ENCODE measurements around the gene RBFOX2. TPM values are rescaled to one million over a fixed set of nuclear protein-coding genes. Genes with fewer than 3 reads are reported as not detected.

RBFOX2 gene
- total RNA-seq, 1 donor from 2014 or later = 147 TPM

DNA sequence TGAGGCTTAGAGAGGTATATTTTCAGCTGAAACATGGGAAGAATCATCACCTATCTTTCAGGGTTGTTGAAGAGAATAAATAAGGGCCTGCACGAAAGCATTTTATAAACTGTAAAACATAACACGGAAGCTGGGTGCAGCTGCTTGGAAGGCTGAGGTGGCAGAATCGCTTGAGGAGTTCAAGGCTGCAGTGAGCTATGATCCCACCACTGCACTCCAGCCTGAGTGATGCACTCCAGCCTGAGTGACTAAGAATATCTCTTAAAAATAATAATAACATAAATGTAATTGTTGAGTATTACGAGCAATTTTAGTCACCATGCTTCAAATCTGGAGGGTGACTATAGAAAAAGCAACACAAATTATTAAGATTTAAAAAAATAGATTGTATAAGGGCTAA is 16.3 kb downstream of the RBFOX2 start:
- DNase-seq (ENCODE audit: low spot score) = no peak
- peak overlapping the region; percentile 19 for H3K27ac Mint-ChIP-seq (ENCODE audit: unreplicated experiment)
- no peak overlapping the region for H3K4me3 Mint-ChIP-seq (ENCODE audit: unreplicated experiment)
- H3K9me3 Mint-ChIP-seq (ENCODE audit: low read depth) = no peaks in the 10 kb centered on the region
- no peaks in the 10 kb centered on the region for H3K36me3 Mint-ChIP-seq (ENCODE audit: low read depth)
- H3K27me3 Mint-ChIP-seq (ENCODE audit: low read depth) = no peaks in the 10 kb centered on the region
- TF ChIP-seq, protein P1, sequence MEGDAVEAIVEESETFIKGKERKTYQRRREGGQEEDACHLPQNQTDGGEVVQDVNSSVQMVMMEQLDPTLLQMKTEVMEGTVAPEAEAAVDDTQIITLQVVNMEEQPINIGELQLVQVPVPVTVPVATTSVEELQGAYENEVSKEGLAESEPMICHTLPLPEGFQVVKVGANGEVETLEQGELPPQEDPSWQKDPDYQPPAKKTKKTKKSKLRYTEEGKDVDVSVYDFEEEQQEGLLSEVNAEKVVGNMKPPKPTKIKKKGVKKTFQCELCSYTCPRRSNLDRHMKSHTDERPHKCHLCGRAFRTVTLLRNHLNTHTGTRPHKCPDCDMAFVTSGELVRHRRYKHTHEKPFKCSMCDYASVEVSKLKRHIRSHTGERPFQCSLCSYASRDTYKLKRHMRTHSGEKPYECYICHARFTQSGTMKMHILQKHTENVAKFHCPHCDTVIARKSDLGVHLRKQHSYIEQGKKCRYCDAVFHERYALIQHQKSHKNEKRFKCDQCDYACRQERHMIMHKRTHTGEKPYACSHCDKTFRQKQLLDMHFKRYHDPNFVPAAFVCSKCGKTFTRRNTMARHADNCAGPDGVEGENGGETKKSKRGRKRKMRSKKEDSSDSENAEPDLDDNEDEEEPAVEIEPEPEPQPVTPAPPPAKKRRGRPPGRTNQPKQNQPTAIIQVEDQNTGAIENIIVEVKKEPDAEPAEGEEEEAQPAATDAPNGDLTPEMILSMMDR (IDR thresholded peaks at IDR 0.05) = no peak
- peaks cover 70% of the 10 kb centered on the region for H3K4me1 Mint-ChIP-seq (ENCODE audit: low read depth)

DNA sequence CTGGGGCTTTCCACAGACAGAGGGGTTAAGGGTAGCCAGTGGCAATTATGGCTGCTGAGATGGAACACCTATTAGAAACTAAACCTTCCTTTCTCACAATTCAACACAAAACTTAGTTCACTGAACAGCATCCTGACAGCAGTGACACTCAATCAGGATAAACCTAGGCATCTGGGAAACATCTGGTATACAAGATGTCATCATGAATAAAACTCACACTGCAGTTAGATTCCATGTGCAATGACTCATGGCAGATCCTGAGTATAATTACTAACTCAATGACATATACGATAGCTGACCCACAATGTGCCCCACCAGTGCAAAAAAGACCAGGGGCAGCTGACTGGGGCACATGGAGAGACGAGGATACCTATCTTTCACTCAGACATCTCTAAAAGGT is 17.7 kb downstream of the RBFOX2 start:
- Mint-ChIP-seq H3K27ac (ENCODE audit: unreplicated experiment) (peak overlapping the region; percentile 68), H3K9me3 (ENCODE audit: low read depth) (no peaks in the 10 kb centered on the region), H3K36me3 (ENCODE audit: low read depth) (no peaks in the 10 kb centered on the region), H3K4me1 (ENCODE audit: low read depth) (peaks cover 66% of the 10 kb centered on the region), H3K27me3 (ENCODE audit: low read depth) (no peaks in the 10 kb centered on the region), H3K4me3 (ENCODE audit: unreplicated experiment) (no peak overlapping the region)
- DNase-seq (ENCODE audit: low spot score) = no peak
- TF ChIP-seq, protein P1 (IDR thresholded peaks at IDR 0.05) = no peak

DNA sequence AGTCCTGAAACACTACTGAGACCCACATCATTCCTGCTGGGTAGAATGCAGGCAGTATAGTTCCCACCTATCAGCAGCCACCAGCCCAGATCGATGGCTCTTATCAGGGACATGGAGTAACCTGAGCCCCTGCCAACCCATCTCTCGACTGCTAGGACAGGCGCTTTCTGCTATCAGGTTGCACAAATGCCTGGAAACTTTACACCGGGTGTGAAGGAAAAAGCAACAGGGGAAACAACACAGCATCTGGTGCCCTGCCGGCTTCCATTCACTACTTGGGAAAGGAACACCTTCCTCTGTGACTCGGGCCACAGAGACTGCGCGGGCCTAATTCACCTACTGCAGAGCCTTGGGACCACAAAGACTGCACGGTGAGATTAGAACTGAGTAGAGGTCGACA is 18.5 kb downstream of the RBFOX2 start:
- Mint-ChIP-seq H3K4me1 (ENCODE audit: low read depth) (peaks cover 61% of the 10 kb centered on the region), H3K9me3 (ENCODE audit: low read depth) (no peaks in the 10 kb centered on the region), H3K27ac (ENCODE audit: unreplicated experiment) (peak overlapping the region; percentile 55), H3K4me3 (ENCODE audit: unreplicated experiment) (no peak overlapping the region), H3K36me3 (ENCODE audit: low read depth) (no peaks in the 10 kb centered on the region), H3K27me3 (ENCODE audit: low read depth) (no peaks in the 10 kb centered on the region)
- TF ChIP-seq, protein P1 (IDR thresholded peaks at IDR 0.05) = no peak
- no peak for DNase-seq (ENCODE audit: low spot score)

DNA sequence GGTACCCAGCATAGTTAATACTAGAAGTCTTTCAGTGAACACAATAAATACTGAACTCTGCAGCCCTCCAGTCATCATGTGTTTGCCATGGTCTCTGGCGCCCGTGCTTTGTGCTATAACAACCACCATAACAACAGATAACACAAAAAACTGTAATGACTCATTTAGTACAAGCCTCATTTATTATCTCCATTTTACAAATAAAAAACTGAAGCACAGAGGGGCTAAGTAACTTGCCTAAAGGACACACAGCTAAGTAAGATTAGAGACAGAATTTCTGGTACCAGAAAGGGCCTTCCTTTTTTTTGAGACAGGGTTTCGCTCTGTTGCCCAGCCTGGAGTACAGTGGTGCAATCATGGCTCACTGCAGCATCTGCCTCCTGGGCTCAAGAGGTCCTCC is 19.5 kb downstream of the RBFOX2 start:
- H3K4me3 Mint-ChIP-seq (ENCODE audit: unreplicated experiment) = no peak overlapping the region
- peaks cover 56% of the 10 kb centered on the region for H3K4me1 Mint-ChIP-seq (ENCODE audit: low read depth)
- TF ChIP-seq, protein P1 (IDR thresholded peaks at IDR 0.05) = no peak
- no peak for DNase-seq (ENCODE audit: low spot score)
- H3K9me3 Mint-ChIP-seq (ENCODE audit: low read depth) = no peaks in the 10 kb centered on the region
- no peaks in the 10 kb centered on the region for H3K36me3 Mint-ChIP-seq (ENCODE audit: low read depth)
- H3K27me3 Mint-ChIP-seq (ENCODE audit: low read depth) = no peaks in the 10 kb centered on the region
- peak overlapping the region; percentile 53 for H3K27ac Mint-ChIP-seq (ENCODE audit: unreplicated experiment)

DNA sequence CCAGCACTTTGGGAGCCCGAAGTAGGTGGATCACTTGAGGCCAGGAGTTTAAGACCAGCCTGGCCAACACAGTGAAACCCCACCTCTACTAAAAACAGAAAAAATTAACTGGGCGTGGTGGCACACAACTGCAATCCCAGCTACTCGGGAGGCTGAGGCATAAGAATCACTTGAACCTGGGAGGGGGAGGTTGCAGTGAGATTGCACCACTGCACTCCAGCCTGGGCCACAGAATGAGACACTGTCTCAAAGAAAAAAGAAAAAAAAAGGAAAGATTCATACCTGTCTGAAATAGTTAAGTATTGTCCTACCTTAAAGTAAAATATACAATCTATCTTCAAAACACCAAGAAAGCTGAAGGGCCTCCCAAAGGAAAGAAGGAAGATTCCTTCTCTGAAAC is 20.1 kb downstream of the RBFOX2 start:
- Mint-ChIP-seq H3K4me3 (ENCODE audit: unreplicated experiment) (no peak overlapping the region), H3K27me3 (ENCODE audit: low read depth) (no peaks in the 10 kb centered on the region), H3K27ac (ENCODE audit: unreplicated experiment) (no peak overlapping the region), H3K4me1 (ENCODE audit: low read depth) (peaks cover 56% of the 10 kb centered on the region), H3K9me3 (ENCODE audit: low read depth) (no peaks in the 10 kb centered on the region), H3K36me3 (ENCODE audit: low read depth) (no peaks in the 10 kb centered on the region)
- no peak for DNase-seq (ENCODE audit: low spot score)
- TF ChIP-seq, protein P1 (IDR thresholded peaks at IDR 0.05) = no peak

Measured in chondrocyte (in vitro differentiated cells).